Thyroid gland (tissue), 4 donors: ENCODE data around the gene KCND1. TPM values are rescaled to one million over a fixed set of nuclear protein-coding genes. Genes with fewer than 3 reads are reported as not detected.

Experiments
- DNase-seq, 2 donors: peaks; one replicate each; pipeline ENCODE4 v3.0.0-alpha.2; 2019
- H3K27ac ChIP-seq, 3 donors: fragments of 200-600 bp; sonication (generic); 1 replicate in 2 of 3; 2 replicates in 1 of 3; pipeline ENCODE4 v1.5.1; 2016 to 2019; ENCODE audit warnings: mild to moderate bottlenecking in 1 of 3, moderate library complexity in 1 of 3
- H3K27me3 ChIP-seq: fragments of 200-600 bp; sonication (generic); one replicate; pipeline ENCODE4 v1.5.1; 2019
- H3K36me3 ChIP-seq, 2 donors: fragments of 200-600 bp; sonication (generic); one replicate each; pipeline ENCODE4 v1.5.1; 2016 to 2019
- H3K4me1 ChIP-seq, 2 donors: fragments of 200-600 bp; sonication (generic); one replicate each; pipeline ENCODE4 v1.5.1; 2017 to 2019
- H3K4me3 ChIP-seq, 3 donors: fragments of 200-600 bp; sonication (generic); replicated peaks in 1 of 3; 1 replicate in 2 of 3; 2 replicates in 1 of 3; pipeline ENCODE4 v1.5.1; 2016; ENCODE audit warnings: mild to moderate bottlenecking in 1 of 3
- H3K9me3 ChIP-seq: fragments of 200-600 bp; sonication (generic); one replicate; pipeline ENCODE4 v1.5.1; 2017
- POLR2A ChIP-seq, 2 donors: fragments of 450-650 bp; IDR thresholded peaks; one replicate each; pipeline ENCODE4 v1.6.1; 2017; ENCODE audit warnings: antibody characterized with exemption in 2 of 2, mild to moderate bottlenecking in 2 of 2, moderate library complexity in 1 of 2
- WGBS, 2 donors: methylation state at CpG; one replicate each; pipeline ENCODE4 v1.1.5; 2017; 5-methylcytosine and 5-hydroxymethylcytosine counted together
- intact Hi-C: fragments of 100-400 bp; cut with DNase I; formaldehyde crosslinking; loops from one replicate; pipeline ENCODE4 v1.15.1; 2023
- total RNA-seq, 4 donors: library from RNA; depleted of rRNA; stranded (reverse); fragments of >200 nt; gene quantifications; one replicate each; pipeline ENCODE4 v1.2.3, GENCODE V29; 2016
- TF ChIP-seq, protein P1 (sequence below), 6 experiments: fragments of 200-600 bp in 3 of 6; fragments of 450-650 bp in 3 of 6; sonication (generic) in 3 of 6; IDR thresholded peaks; one replicate each; pipeline ENCODE4 v1.5.1; 2016 to 2019; ENCODE audit warnings: antibody characterized with exemption in 6 of 6, mild to moderate bottlenecking in 2 of 6, inconsistent platforms in 1 of 6, moderate library complexity in 1 of 6

The KCND1 gene
- total RNA-seq, 4 donors from 2014 or later = 0.54 to 1.6 (median 1.1) TPM

DNA sequence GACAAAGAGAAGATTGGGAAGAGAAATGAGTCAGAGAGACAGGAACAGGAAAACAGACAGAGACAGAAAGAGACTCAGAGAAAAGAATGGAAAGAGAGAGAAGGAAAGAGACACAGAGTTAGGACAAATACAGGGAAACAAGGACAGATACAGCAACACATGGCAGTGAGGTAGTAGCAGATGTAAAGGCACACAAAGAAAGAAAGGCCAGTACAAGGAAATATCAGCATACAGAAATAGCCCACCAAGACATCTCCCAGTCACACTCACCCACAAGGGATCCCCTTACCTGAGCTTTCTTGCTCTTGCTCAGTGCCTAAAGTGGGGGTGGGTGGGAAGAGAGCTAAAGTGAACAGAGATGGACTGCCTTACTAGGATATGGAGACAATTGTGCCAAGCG, 26.2 kb upstream of the KCND1 start:
- Histone ChIP-seq H3K27me3 (no peaks in the 10 kb centered on the region), H3K4me1 (peaks cover 0 to 6% of the 10 kb centered on the region in 2 donors), H3K9me3 (no peaks in the 10 kb centered on the region), H3K27ac (no peak overlapping the region), H3K36me3 (no peaks in the 10 kb centered on the region), H3K4me3 (no peak overlapping the region)
- intact Hi-C loops = no loop called here
- 100% methylated on average over 1 of the region's 1 CpG for WGBS, 2 donors
- no peak for TF ChIP-seq POLR2A (IDR thresholded peaks at IDR 0.05)
- TF ChIP-seq, protein P1, sequence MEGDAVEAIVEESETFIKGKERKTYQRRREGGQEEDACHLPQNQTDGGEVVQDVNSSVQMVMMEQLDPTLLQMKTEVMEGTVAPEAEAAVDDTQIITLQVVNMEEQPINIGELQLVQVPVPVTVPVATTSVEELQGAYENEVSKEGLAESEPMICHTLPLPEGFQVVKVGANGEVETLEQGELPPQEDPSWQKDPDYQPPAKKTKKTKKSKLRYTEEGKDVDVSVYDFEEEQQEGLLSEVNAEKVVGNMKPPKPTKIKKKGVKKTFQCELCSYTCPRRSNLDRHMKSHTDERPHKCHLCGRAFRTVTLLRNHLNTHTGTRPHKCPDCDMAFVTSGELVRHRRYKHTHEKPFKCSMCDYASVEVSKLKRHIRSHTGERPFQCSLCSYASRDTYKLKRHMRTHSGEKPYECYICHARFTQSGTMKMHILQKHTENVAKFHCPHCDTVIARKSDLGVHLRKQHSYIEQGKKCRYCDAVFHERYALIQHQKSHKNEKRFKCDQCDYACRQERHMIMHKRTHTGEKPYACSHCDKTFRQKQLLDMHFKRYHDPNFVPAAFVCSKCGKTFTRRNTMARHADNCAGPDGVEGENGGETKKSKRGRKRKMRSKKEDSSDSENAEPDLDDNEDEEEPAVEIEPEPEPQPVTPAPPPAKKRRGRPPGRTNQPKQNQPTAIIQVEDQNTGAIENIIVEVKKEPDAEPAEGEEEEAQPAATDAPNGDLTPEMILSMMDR (IDR thresholded peaks at IDR 0.05) = no peak
- no peak for DNase-seq

GRCh38 chrX:48997455-48997854, 25.8 kb upstream of the KCND1 start:
- WGBS, 2 donors = 90 to 94% methylated on average over 3 of the region's 3 CpGs

GRCh38 chrX:48996969-48997368, 25.3 kb upstream of the KCND1 start:
- intact Hi-C loops = no loop called here
- Histone ChIP-seq H3K4me1 (peaks cover 0 to 6% of the 10 kb centered on the region in 2 donors), H3K27ac (no peak overlapping the region), H3K9me3 (no peaks in the 10 kb centered on the region), H3K4me3 (no peak overlapping the region), H3K27me3 (no peaks in the 10 kb centered on the region), H3K36me3 (no peaks in the 10 kb centered on the region)
- TF ChIP-seq, protein P1 (IDR thresholded peaks at IDR 0.05) = no peak
- no peak for TF ChIP-seq POLR2A (IDR thresholded peaks at IDR 0.05)
- WGBS, 2 donors = 61 to 81% methylated on average over 3 to 5 of the region's 6 CpGs
- DNase-seq = no peak

More at GRCh38 chrX:48997455-48997854, 25.8 kb upstream of the KCND1 start:
- H3K9me3 ChIP-seq = no peaks in the 10 kb centered on the region
- peaks cover 0 to 6% of the 10 kb centered on the region in 2 donors for H3K4me1 ChIP-seq
- no peak for TF ChIP-seq POLR2A (IDR thresholded peaks at IDR 0.05)
- TF ChIP-seq, protein P1 (IDR thresholded peaks at IDR 0.05) = no peak
- no peak overlapping the region for H3K4me3 ChIP-seq
- no peaks in the 10 kb centered on the region for H3K27me3 ChIP-seq
- no peak for DNase-seq
- no peaks in the 10 kb centered on the region for H3K36me3 ChIP-seq
- intact Hi-C loops = no loop called here
- H3K27ac ChIP-seq = no peak overlapping the region

DNA sequence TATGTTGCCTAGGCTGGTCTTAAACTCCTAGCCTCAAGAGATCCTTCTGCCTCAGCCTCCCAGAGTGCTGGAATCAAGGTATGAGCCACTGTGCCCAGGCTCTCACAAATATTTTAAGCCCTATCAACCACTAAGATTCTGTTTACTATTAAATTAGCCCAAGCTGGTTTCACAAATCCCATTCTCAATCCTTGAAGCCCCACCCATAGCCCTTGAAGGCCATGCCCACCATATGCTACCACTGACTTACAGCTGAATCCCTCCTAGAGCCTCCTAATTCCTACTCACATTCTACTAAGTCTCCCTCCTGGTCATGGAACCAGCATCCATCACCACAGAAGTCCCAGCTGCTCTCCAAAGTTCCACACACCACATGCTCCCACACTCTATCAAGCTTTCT, 20.7 kb upstream of the KCND1 start:
- H3K9me3 ChIP-seq = no peaks in the 10 kb centered on the region
- H3K36me3 ChIP-seq = no peaks in the 10 kb centered on the region
- H3K4me3 ChIP-seq = no peak overlapping the region
- no peak for DNase-seq
- TF ChIP-seq, protein P1 (IDR thresholded peaks at IDR 0.05) = no peak
- no peak for TF ChIP-seq POLR2A (IDR thresholded peaks at IDR 0.05)
- H3K27me3 ChIP-seq = no peaks in the 10 kb centered on the region
- H3K27ac ChIP-seq = no peak overlapping the region
- intact Hi-C loops = no loop called here
- H3K4me1 ChIP-seq = no peaks in the 10 kb centered on the region

GRCh38 chrX:48989483-48989882, 17.8 kb upstream of the KCND1 start:
- 70 to 85% methylated on average over 2 of the region's 4 CpGs for WGBS, 2 donors
- Histone ChIP-seq H3K27me3 (no peaks in the 10 kb centered on the region), H3K36me3 (no peaks in the 10 kb centered on the region)

More at GRCh38 chrX:48989483-48989882, 17.8 kb upstream of the KCND1 start:
- TF ChIP-seq POLR2A (IDR thresholded peaks at IDR 0.05) = no peak
- TF ChIP-seq, protein P1 (IDR thresholded peaks at IDR 0.05) = no peak
- Histone ChIP-seq H3K4me3 (no peak overlapping the region), H3K9me3 (no peaks in the 10 kb centered on the region), H3K27ac (no peak overlapping the region), H3K4me1 (no peaks in the 10 kb centered on the region)
- no peak for DNase-seq
- intact Hi-C loops = no loop called here
